ENCODE measurements around the gene TRIM16. TPM values are rescaled to one million over a fixed set of nuclear protein-coding genes. Genes with fewer than 3 reads are reported as not detected.

TRIM16 gene
- total and polyA plus RNA-seq, 9 of the 15 experiments (the other 6 are each of a cell fraction or from before 2014, with no cell fraction given): 3.5 to 9.2 (median 8.2) TPM

- peak in 1 of 2 experiments; percentile 89 for TF ChIP-seq AFF1 (IDR thresholded peaks at IDR 0.05; ENCODE audit: low read depth in 1 of 2, partially characterized antibody in 2 of 2)
- peak; percentile 96 for TF ChIP-seq NRF1 (conservative IDR thresholded peaks at IDR 0.05 in 1 of 2, IDR thresholded peaks at IDR 0.05 in 1 of 2)
- TF ChIP-seq PHF8 (IDR thresholded peaks at IDR 0.05; ENCODE audit: borderline replicate concordance, low read length): peak; percentile 31; the same call in 1 of the 2 replicates
- TF ChIP-seq ZFX (CRISPR knock-in tag; IDR thresholded peaks at IDR 0.05): peak; percentile 57
- TF ChIP-seq, protein P1, sequence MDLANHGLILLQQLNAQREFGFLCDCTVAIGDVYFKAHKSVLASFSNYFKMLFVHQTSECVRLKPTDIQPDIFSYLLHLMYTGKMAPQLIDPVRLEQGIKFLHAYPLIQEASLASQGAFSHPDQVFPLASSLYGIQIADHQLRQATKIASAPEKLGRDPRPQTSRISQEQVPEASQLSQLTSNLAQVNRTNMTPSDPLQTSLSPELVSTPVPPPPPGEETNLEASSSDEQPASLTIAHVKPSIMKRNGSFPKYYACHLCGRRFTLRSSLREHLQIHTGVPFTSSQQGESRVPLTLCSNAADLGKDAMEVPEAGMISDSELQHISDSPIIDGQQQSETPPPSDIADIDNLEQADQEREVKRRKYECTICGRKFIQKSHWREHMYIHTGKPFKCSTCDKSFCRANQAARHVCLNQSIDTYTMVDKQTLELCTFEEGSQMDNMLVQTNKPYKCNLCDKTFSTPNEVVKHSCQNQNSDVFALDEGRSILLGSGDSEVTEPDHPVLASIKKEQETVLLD (IDR thresholded peaks at IDR 0.05): peak; percentile 86
- TF ChIP-seq, protein P2, sequence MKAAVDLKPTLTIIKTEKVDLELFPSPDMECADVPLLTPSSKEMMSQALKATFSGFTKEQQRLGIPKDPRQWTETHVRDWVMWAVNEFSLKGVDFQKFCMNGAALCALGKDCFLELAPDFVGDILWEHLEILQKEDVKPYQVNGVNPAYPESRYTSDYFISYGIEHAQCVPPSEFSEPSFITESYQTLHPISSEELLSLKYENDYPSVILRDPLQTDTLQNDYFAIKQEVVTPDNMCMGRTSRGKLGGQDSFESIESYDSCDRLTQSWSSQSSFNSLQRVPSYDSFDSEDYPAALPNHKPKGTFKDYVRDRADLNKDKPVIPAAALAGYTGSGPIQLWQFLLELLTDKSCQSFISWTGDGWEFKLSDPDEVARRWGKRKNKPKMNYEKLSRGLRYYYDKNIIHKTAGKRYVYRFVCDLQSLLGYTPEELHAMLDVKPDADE (conservative IDR thresholded peaks at IDR 0.05; ENCODE audit: control insufficient read depth, low read depth, low read length): 0 out of 2 replicates have a peak, but pooled peaks have one; percentile 47
- TF ChIP-seq ZBTB11 (CRISPR knock-in tag; IDR thresholded peaks at IDR 0.05): 0 out of 6 replicates have a peak, but pooled peaks of 1 of the 3 experiments have one; percentile 55
- peak; percentile 64 for TF ChIP-seq MEIS2 (IDR thresholded peaks at IDR 0.05; ENCODE audit: partially characterized antibody)
- peak; percentile 45; the same call in 1 of the 2 replicates for TF ChIP-seq SUPT5H (IDR thresholded peaks at IDR 0.05)
- peak; percentile 39 to 64; a peak in 3 of 4 replicates for TF ChIP-seq MNT (conservative IDR thresholded peaks at IDR 0.05)
- TF ChIP-seq CHD2 (IDR thresholded peaks at IDR 0.05; ENCODE audit: low read depth, low read length): peak; percentile 94
- TF ChIP-seq POLR2A (conservative IDR thresholded peaks at IDR 0.05): peak; percentile 55; the same call in 1 of the 2 replicates
- peak; percentile 79 for TF ChIP-seq ZBTB17 (CRISPR knock-in tag; IDR thresholded peaks at IDR 0.05)
- peak; percentile 75; the same call in 1 of the 2 replicates for TF ChIP-seq CTBP1 (IDR thresholded peaks at IDR 0.05; ENCODE audit: borderline replicate concordance)
Measured at GRCh38 chr17:15699413-15699924, 15.4 kb upstream of the TRIM16 start, which contains the start of gene ZNF286A (continued).

Data from K562 (cell line).